ENCODE data around the gene THAP7. TPM values are rescaled to one million over a fixed set of nuclear protein-coding genes. Genes with fewer than 3 reads are reported as not detected.

Gene THAP7
- total and polyA plus RNA-seq, 9 of the 15 experiments (the other 6 are each of a cell fraction or from before 2014, with no cell fraction given): 7.9 to 263 (median 84.1) TPM

DNA sequence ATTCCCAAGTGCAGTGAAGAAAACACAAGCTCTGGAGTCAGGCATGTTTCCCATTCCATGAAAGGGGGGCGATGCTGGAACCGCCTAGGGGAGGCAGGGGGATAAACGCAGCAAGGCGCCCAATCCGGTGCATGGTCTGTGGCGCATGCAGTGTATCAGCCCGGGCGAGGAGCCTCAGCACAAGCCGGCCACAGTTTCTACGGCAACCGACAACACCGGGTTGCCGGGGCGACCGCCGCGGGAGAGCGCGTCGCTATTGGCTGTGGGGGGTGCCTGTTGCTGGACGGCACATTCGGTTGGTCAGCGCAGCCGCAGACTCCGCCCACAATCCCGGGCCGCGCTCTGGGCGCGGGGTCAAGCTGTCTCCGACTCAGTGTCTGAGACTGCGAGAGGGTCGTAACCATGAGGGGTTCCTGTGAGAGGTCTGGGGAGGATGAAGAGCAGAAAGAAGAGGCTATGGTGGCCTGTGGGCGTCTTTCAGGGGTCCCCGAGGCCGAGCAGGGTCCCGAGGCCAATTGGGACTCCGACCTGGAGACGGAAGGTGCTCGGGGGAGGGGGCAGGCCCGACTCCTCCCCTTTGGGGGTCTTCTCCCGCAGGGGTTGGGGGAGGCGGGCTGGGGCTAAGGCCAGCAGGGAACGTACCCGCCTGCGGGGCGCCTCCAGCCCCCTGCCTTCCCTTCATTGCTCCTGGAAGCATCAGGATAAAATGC lies 43.8 kb upstream of the THAP7 start, which contains the start of gene LRRC74B (continued):
- no peak for TF ChIP-seq FOXM1 (IDR thresholded peaks at IDR 0.05; ENCODE audit: low read depth)
- no peak for TF ChIP-seq FOXM1 (CRISPR knock-in tag; IDR thresholded peaks at IDR 0.05; ENCODE audit: low read depth)
- peak; percentile 68; the same call in 1 of the 2 replicates for TF ChIP-seq RFX7 (CRISPR knock-in tag; IDR thresholded peaks at IDR 0.05)
- no peak for TF ChIP-seq ZNF644 (tag; IDR thresholded peaks at IDR 0.05; ENCODE audit: low read depth)
- TF ChIP-seq, protein P1, sequence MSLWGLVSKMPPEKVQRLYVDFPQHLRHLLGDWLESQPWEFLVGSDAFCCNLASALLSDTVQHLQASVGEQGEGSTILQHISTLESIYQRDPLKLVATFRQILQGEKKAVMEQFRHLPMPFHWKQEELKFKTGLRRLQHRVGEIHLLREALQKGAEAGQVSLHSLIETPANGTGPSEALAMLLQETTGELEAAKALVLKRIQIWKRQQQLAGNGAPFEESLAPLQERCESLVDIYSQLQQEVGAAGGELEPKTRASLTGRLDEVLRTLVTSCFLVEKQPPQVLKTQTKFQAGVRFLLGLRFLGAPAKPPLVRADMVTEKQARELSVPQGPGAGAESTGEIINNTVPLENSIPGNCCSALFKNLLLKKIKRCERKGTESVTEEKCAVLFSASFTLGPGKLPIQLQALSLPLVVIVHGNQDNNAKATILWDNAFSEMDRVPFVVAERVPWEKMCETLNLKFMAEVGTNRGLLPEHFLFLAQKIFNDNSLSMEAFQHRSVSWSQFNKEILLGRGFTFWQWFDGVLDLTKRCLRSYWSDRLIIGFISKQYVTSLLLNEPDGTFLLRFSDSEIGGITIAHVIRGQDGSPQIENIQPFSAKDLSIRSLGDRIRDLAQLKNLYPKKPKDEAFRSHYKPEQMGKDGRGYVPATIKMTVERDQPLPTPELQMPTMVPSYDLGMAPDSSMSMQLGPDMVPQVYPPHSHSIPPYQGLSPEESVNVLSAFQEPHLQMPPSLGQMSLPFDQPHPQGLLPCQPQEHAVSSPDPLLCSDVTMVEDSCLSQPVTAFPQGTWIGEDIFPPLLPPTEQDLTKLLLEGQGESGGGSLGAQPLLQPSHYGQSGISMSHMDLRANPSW (CRISPR knock-in tag; IDR thresholded peaks at IDR 0.05): peak; percentile 98
- TF ChIP-seq, protein P2, sequence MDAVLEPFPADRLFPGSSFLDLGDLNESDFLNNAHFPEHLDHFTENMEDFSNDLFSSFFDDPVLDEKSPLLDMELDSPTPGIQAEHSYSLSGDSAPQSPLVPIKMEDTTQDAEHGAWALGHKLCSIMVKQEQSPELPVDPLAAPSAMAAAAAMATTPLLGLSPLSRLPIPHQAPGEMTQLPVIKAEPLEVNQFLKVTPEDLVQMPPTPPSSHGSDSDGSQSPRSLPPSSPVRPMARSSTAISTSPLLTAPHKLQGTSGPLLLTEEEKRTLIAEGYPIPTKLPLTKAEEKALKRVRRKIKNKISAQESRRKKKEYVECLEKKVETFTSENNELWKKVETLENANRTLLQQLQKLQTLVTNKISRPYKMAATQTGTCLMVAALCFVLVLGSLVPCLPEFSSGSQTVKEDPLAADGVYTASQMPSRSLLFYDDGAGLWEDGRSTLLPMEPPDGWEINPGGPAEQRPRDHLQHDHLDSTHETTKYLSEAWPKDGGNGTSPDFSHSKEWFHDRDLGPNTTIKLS (IDR thresholded peaks at IDR 0.05; ENCODE audit: borderline replicate concordance, low read depth): no peak
- TF ChIP-seq, protein P3, sequence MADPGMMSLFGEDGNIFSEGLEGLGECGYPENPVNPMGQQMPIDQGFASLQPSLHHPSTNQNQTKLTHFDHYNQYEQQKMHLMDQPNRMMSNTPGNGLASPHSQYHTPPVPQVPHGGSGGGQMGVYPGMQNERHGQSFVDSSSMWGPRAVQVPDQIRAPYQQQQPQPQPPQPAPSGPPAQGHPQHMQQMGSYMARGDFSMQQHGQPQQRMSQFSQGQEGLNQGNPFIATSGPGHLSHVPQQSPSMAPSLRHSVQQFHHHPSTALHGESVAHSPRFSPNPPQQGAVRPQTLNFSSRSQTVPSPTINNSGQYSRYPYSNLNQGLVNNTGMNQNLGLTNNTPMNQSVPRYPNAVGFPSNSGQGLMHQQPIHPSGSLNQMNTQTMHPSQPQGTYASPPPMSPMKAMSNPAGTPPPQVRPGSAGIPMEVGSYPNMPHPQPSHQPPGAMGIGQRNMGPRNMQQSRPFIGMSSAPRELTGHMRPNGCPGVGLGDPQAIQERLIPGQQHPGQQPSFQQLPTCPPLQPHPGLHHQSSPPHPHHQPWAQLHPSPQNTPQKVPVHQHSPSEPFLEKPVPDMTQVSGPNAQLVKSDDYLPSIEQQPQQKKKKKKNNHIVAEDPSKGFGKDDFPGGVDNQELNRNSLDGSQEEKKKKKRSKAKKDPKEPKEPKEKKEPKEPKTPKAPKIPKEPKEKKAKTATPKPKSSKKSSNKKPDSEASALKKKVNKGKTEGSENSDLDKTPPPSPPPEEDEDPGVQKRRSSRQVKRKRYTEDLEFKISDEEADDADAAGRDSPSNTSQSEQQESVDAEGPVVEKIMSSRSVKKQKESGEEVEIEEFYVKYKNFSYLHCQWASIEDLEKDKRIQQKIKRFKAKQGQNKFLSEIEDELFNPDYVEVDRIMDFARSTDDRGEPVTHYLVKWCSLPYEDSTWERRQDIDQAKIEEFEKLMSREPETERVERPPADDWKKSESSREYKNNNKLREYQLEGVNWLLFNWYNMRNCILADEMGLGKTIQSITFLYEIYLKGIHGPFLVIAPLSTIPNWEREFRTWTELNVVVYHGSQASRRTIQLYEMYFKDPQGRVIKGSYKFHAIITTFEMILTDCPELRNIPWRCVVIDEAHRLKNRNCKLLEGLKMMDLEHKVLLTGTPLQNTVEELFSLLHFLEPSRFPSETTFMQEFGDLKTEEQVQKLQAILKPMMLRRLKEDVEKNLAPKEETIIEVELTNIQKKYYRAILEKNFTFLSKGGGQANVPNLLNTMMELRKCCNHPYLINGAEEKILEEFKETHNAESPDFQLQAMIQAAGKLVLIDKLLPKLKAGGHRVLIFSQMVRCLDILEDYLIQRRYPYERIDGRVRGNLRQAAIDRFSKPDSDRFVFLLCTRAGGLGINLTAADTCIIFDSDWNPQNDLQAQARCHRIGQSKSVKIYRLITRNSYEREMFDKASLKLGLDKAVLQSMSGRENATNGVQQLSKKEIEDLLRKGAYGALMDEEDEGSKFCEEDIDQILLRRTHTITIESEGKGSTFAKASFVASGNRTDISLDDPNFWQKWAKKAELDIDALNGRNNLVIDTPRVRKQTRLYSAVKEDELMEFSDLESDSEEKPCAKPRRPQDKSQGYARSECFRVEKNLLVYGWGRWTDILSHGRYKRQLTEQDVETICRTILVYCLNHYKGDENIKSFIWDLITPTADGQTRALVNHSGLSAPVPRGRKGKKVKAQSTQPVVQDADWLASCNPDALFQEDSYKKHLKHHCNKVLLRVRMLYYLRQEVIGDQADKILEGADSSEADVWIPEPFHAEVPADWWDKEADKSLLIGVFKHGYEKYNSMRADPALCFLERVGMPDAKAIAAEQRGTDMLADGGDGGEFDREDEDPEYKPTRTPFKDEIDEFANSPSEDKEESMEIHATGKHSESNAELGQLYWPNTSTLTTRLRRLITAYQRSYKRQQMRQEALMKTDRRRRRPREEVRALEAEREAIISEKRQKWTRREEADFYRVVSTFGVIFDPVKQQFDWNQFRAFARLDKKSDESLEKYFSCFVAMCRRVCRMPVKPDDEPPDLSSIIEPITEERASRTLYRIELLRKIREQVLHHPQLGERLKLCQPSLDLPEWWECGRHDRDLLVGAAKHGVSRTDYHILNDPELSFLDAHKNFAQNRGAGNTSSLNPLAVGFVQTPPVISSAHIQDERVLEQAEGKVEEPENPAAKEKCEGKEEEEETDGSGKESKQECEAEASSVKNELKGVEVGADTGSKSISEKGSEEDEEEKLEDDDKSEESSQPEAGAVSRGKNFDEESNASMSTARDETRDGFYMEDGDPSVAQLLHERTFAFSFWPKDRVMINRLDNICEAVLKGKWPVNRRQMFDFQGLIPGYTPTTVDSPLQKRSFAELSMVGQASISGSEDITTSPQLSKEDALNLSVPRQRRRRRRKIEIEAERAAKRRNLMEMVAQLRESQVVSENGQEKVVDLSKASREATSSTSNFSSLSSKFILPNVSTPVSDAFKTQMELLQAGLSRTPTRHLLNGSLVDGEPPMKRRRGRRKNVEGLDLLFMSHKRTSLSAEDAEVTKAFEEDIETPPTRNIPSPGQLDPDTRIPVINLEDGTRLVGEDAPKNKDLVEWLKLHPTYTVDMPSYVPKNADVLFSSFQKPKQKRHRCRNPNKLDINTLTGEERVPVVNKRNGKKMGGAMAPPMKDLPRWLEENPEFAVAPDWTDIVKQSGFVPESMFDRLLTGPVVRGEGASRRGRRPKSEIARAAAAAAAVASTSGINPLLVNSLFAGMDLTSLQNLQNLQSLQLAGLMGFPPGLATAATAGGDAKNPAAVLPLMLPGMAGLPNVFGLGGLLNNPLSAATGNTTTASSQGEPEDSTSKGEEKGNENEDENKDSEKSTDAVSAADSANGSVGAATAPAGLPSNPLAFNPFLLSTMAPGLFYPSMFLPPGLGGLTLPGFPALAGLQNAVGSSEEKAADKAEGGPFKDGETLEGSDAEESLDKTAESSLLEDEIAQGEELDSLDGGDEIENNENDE (IDR thresholded peaks at IDR 0.05; ENCODE audit: low read depth, low read length): peak; percentile 26
- peak; percentile 65; the same call in 1 of the 2 replicates for TF ChIP-seq NR2C2 (CRISPR knock-in tag; IDR thresholded peaks at IDR 0.05)
- TF ChIP-seq NR2C2 (tag; IDR thresholded peaks at IDR 0.05): no peak
